ENCODE results near the gene TEX11.

DNA sequence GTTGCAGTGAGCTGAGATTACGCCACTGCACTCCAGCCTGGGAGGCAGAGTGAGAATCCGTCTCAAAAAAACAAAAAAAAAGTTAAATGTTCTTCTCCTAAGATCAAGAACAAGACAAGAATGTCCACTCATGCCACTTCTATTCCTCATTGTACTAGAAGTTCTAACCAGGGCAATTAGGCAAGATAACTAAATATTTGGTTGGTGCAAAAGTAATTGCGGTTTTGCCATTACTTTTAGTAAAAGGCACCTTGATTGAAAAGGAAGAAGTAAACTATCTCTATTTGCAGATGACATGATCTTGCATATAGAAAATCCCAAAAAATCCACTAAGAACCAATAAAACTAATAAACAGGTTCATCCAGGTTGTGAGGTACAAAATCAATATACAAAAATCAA lies 46.4 kb upstream of the TEX11 start:
- TF ChIP-seq CTCF (IDR thresholded peaks at IDR 0.05; ENCODE audit: low read length) (no peak), EZH2 (IDR thresholded peaks at IDR 0.05; ENCODE audit: borderline replicate concordance, low read length) (no peak)
